GM12892 (cell line): Measurements from ENCODE around the gene RNF207.

Experiments
- POLR2A ChIP-seq: IDR thresholded peaks from 2 replicates; pipeline ENCODE4 v1.6.1; 2011; ENCODE audit warnings: low read depth, low read length, control low read depth
- POLR2AphosphoS5 ChIP-seq: IDR thresholded peaks from 2 replicates; pipeline ENCODE4 v1.6.1; 2011; ENCODE audit warnings: low read depth, low read length, control low read depth
- TAF1 ChIP-seq: IDR thresholded peaks from 2 replicates; pipeline ENCODE4 v1.6.1; 2011; ENCODE audit warnings: low read depth, mild to moderate bottlenecking, control low read depth, low read length, borderline replicate concordance

DNA sequence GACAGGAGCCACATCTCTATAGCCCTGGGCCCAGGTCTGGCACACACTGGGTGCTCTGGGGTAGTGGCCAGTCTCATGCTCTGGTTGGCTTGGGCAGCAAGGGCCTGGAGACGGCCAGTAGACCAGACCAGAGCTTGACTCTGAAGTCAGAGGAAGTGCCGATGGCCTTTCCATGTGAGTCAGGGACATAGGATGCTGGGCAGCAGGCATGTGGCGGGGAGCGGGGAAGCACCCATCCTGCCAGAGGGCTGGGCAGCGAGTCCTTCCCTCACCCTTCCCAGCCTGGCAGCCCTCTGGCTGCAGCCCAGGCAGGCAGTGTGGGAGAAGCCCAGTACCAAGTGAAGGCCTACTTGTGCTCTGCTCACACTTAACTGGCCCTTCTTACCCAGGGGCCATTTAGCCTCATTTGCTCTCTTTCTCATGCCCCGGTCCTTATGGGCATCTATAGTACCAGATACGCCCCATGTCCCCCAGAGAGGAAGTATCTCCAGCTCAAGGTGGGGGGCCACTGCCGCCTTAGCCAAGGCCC, 51.7 kb downstream of the RNF207 start:
- TF ChIP-seq TAF1, result no peak
- TF ChIP-seq POLR2A, result no peak
- no peak for TF ChIP-seq POLR2AphosphoS5
